NCI-H1930 (cell line): Measurements from ENCODE around the gene EPRS1.
A peak's percentile ranks its signal among the peaks of the same experiment; 100 is the strongest.
"Not testable (repeated sequence)": the region's sequence is repeated elsewhere in the genome, so short reads cannot be mapped to it uniquely, and the experiment has no call there.

ENCODE experiments used
- DNase-seq, 2 experiments: peaks; one replicate each; lab custom pipeline; 2025; lab: John Stamatoyannopoulos, UW

The EPRS1 gene

DNA sequence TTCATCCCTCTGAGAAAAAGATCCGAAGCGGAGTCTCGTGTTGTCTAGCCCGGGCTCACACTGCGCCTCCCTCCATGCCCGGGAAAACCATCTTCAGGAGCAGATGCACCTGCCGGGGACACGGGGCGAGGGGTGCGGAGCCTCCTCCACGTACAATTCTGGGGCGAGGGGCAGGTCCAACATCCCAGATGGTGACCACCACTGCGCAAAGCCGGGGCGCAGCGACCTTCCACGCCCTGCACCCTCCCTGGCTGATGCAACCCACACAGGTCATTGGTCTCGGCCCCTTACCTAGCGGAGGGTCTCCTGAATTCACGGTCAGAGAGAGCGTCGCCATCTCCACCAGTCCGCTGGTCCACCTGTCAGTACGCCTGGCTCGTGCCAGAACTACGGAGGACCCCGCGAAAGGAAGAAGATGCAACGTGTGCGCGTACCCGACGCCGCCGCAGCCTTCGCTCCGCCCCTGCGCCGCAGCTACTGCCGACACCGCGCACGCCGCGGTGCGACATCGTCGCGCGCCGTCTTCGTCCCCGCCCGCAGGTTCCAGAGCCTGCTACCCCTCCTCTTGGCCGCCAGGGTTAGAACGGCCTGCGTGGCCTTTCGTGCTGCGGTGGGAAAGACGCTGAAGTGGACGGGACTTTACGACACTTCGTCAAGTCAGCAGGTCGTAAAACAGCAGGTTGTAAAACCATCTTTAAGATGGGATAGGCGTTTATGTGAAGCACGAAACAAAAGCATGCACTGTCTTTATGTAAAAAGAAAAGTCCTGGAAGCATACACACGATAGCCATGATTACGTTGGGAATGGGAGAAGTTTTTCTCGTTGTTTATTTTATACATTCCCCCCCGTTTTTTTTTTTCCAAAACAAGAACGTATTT is at the start of gene EPRS1:
TSS of gene EPRS1 (minus strand) at position 454 of the 879 bp plus-strand sequence. CDS start at position 337, 117 bp downstream.
- DNase-seq, result peak; percentile 96

DNA sequence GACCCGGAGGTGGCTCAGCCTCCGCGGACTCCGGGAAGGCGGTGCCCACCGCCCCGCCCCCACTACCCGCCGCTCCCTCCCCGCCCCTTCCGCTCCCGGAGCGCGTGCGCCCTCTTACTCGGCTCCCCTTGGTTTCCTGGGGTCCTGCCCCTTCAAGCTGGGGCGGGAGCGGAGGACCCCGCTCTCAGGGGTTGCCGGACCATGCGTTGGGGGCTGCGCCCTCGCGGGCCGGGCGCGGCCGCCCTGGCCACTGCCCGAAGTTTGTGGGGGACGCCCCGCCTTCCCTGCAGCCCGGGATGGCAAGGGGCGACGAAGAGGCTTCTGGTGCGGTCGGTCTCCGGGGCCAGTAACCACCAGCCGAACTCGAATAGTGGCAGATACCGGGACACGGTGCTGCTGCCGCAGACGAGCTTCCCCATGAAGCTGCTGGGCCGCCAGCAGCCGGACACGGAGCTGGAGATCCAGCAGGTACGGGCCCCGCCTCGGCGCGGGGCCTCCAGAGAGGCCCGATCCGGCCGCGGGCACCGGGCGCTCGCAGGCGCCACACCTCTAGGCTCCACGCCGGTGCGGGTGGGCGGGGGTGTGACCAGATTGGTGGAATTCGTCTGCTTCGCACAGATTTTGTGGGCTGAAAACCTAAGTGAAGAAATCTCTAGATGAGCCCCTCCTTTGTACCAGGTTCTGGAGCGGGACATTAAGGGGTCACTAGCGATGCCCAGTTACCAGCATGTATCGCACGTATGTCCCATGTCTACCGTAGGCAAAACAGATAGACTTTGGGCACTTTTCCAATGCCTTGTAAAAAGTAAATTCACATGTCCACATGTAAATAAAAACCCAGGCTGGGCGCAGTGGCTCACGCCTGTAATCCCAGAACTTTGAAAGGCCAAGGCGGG is 48.0 kb upstream of the EPRS1 start, which contains the start of gene IARS2:
TSS of gene IARS2 (plus strand) at position 117 of the 896 bp plus-strand sequence. CDS start at position 202, 85 bp downstream.
- DNase-seq, result peak; percentile 70 to 87

DNA sequence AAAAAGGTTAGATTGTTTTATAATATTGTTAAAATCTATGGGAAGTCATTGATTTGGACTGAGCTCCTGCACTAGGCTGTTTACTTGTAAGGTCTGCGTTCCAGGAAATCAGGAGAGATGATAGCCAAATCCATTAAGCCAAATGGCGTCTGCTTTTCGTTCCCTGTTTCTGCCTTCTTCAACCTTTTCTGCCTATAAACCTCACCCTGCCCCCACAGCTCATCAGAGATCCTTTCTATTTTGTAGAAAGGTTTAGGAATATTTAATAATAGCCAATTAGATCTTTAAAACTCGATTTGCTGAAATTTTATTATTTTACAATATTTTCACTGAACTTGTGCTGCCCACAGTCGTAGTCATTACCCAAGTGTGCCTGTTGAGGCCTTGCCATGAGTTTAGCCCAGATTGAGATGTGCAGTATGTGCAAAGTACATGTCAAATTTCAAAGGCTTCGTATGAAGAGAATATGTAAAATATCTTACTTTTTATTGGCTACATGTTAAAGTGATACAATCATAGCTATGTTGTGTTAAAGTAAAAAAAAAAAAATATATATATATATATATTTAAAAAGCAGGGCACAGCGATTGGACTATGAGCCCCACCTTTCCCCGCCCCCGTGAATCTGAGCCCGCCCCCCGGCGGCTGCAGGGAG is 47.2 kb upstream of the EPRS1 start:
- no peak for DNase-seq

DNA sequence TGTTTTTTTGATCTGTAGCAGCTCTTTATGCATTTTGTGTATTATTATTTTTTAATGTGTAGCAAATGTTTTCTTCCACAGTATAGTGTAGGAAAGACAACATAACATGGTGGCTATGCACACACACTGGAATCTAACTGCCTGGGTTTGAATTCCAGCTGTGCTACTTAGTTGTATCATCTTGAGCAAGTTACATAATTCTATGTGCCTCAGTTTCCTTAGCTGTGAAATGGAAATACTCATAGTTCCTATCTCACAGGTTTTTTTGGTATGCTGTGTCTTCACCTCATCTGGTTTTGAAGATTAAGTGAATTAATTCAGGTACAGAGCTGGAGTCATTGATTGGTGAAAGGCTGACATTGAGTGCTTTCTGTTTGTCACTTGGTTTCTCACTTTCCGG is 46.4 kb upstream of the EPRS1 start:
- DNase-seq, result no peak

DNA sequence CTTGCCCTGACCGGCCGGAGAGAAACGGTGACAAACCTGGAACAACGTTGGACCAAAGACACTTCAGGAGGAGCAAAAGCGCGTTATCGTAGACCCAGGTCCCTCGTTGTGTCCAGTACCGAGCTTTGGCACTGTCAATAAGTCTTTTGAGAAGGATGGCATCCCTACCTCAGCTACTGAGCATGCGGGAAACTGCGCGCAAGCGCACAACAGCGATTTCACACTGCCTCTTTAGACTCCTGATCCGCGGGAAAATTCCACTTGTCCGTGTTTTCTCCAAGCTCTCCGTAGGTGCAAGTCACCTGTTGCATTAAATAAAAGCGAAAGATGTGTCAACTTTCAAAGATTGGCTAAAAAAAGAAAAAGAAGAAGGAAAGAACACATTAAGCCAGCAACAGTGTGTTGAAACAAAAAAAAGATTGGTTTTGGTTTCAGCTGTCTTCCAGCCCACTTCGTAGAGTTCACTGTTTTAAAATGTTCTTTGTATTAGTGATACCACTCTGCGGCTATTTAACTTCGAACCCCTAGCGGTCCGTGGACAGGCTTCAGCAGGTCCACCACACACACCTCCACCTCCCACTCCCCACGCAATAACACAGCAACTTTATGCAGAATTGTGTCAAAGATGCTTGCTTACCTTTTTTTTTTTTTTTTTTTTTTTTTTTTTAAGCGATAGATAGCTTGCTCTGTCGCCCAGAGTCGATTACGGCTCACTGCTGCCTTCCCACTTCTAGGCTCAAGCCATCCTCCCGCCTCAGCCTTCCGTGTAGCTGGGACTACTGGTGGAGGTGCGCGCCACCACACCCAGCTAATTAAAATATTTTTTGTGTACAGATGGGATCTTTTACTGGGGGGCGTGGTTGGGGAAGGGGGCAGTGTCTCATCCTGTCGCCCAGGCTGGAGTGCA is 43.6 kb upstream of the EPRS1 start, which contains the start of gene BPNT1:
TSS of gene BPNT1 (minus strand) at position 139 of the 907 bp plus-strand sequence. CDS start 9,942 bp downstream, outside the sequence.
- DNase-seq, result peak; percentile 94 to 95

DNA sequence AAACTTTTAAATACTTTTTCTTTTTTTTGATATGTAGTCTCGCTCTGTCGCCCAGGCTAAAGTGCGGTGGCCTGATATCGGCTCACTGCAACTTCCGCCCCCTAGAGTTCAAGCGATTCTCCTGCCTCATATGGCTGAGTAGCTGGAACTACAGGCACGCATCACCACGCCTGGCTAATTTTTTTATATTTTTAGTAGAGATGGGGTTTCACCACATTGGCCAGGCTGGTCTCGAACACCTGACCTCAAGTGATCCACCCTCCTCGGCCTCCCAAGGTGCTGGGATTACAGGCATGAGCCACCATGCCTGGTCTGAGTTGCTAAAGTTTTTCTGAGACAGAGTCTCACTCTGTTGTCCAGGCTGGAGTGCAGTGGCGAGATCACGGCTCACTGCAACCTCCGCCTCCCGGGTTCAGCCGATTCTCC is 40.0 kb upstream of the EPRS1 start:
- DNase-seq, result not testable (repeated sequence)

DNA sequence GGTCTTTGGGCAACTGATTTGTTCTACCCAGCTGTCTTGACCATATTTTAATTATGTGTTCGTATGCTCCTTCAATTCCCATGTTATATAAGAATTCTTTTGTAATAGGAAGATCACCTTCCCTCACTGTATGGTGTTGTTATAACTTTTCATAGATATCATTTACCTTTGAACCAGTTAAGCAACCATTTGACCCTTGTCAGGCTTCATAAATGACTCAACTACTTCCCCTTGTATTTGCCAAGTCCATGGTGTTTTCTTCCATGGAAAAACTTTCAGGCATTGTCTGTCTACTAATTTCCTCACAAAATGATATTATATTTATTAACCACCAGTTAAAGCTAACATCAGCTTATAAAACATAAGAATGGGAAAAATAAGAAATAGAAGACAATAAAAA is 38.2 kb upstream of the EPRS1 start:
- no peak for DNase-seq

DNA sequence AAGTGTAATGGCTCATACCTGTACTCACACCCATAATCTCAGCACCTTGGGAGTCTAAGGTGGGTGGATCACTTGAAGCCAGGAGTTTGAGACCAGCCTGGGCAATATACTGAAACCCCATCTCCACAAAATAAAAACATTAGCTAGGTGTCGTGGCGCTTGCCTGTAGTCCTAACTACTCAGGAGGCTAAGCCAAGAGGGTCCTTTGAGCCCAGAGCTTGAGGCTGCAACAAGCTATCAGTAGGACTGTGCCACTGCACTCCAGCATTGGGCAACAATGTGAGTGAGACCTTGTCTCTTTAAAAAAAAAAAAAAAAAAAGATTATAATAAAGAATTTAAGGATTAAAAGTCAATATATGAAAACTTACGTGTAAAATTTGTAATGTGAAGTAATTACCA is 31.6 kb upstream of the EPRS1 start:
- no peak for DNase-seq

DNA sequence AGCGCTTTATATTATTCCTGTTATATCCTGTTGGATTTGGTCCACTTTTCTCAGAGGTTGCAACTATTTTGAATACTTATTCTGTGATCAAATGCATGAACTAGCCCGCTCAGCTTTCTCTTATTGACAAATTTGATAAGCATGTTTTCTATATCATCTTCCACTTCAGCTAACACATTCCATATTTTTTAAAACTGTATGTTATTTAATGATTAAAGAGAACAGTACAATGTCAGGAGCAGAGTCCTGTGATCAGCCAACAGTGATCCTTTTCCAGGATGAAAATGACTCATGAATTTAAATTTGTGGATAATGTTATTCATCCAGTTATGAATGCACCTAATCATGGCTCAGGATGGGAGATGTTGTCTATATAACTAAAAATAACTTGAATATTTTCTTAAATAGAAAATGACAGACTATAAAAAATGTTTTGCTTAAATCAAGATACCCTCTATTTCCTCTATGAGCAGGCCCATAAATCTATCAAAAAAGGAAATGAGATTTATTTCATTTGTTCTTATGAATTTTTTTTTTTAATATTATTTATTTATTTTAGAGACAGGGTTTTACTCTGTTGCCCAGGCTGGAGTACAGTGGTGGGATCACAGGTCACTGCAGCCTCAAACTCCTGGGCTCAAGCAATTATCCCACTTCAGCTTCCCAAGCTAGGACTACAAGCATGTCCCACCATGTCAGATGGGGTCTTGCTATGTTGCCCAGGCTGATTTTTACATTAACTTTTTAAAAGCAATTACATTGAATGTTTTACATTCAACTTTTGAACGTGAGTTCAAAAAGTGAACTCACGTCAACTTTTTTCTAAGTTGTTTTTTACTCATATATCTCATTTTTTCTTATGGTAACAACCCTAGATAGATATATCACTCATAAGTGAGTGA is 30.8 kb upstream of the EPRS1 start:
- no peak for DNase-seq

DNA sequence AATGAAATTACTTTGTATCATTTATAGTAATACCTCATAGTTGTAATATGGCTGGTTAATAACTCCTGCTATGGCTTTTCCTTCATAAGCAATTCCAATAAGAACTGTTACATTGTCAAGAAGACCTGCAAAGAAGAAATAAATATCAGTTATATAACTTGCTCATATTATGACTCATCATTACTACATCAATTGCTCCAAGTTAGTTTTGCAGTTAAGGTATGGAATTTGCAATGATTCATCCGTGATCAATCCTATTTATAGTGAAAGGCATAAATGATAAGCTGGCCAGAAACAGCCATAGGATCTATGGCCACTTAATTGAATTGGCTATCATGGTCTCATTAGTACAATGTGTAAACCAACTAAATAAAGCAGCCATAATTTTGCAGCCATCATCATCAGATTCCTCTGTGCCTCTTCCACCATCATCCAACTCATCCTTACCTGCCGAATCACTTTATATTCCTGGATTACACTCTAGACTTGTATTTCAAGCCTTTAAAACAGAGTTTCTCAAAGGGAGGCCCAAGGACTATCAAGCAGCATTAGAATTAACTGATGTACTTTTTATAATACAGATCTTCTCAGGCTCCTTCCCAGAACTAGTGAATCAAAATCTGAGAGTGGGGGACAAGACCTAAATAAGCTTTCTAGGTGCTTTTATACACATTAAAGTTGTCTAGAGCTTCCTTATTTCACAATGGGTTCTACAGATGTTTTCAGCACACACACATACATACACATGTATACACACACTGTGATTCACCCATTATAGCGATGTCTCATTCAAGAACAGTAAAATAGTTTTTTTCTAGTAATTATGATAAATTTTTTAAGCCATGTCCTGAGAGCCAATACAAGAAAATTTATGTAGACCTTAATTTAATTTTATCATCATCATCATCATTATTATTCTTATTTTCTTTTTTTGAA is 21.2 kb upstream of the EPRS1 start:
- DNase-seq, result no peak

DNA sequence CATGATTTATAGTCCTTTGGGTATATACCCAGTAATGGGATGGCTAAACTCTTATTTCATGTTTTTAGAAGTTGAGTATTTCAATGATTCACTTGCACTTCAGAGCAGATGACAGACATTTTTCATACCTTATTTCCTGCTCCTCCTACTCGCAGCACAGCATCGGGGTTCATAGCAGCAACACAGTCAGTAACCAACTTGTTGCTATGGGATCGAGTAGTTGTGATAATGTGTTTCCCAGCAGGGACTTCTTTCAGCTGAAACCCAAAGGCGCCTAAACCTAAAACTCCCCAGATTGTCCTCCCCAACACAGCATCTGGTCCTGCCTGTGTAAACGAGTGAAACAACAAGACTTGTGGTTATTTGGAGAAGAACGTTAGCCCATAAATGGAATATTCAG is 16.3 kb upstream of the EPRS1 start:
- DNase-seq, result no peak

DNA sequence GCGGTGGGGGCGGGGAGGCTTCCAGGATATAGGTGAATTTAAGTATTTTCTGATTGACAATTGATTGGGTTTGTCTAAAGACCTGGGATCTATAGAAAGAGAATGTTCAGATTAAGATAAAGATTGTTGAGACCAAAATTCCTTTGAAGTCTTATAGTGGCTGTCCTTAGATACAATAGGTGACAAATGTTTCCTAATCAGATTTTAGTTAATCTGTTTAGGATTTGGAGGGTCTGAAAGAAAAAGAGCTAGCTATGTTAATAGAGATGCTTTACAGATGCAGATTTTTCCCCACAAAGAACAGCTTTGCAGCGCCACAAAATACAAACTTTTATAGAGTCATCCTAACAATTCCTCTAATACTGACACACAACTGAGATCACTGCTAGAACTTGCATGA is 14.6 kb upstream of the EPRS1 start:
- DNase-seq, result no peak

DNA sequence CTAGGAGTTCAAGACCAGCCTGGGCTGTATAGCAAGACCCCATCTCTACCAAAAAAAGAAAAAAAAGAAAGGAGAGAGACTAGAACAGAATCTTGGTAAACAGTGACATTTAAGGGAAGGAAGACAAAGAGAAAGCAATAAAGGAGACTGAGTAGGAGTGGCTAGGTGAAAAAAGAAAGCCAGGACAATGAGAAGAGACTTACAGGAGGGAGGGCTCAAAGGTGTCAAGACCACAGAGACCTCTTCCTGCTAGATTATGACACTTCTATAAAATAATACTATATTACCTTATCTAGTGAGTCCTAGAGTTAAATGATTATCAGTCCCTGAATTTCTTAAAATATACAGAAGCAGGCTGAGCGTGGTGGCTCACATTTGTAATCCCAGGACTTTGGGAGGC is 10.1 kb upstream of the EPRS1 start:
- no peak for DNase-seq

DNA sequence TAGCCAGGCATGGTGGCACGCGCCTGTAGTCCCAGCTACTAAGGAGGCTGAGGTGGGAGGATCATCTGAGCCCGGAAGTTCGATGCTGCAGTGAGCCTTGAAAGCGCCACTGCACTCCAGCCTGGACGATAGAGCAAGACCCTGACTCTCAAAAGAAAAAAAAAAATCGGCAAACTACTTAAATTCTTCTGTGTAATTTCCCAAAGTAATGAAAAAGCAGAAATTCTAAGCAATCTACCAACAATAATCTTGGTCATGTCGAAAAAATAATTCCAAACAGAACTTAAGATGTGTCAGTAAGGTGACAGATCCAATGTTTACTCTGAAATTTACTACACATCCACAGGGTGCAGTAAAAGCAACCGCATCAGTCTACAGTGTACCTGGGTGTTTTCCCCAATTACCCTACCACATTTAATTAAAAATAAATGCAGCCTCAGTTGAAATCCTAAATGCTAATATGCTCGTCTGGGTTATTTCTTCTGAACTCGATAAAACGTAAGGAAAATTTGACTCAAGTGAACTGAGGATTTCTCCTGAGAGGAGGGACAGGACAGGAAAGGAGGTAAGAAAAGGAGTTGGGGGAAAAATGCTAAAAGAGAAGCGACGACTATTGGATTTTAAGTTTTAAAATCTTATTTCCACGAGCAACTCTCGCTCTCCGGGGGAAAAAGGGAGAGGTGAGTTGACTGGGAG is 801 bp downstream of the EPRS1 start:
- DNase-seq, result peak in 1 of 2 experiments; percentile 15

DNA sequence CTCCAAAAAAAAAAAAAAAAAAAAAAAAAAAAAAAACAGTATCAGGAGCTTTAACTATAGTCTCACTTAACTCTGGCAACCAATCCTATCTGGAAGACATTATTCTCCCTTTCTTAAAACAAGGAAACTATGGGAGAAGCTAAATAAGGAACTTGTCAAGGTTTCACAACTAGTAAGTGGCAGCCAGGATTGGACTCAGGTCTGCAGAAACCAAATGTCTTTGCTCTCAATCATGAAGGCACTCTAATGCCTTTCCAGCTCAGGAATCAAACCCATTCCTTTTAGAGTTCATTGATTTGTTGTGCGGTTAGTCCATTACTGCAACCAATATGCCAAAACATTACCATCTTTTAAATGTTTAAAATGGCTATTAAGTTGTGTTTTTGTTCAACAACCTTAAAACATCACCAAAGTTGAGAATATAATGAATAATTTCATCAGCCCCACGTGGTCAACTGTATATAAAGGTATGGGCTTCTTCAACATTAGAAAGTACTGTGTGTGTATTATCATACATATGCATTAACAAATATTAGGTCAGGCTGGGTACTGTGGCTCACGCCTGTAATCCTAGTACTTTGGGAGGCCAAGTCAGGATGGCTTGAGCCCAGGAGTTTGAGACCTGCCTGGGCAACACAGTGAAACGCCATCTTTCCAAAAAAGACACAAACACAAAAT is 1.5 kb downstream of the EPRS1 start:
- no peak for DNase-seq

DNA sequence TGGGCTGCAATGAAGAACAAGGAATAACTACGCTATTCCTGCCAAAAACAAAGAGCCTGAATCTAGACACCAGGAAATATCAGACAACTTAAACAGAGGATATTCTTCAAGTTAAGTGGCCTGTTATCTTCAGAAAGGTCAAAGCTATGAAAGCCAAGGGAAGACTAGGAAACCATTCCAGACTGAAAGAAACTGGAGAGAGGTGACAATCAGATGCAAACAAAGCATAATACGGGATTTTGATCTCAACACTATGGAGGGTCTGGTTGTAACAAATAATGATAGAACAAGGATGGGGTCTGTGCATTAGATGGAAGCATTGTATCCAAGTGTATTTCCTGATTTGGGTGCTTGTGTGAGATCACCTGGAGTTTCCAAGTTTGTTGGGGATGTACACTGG is 2.7 kb downstream of the EPRS1 start:
- no peak for DNase-seq

DNA sequence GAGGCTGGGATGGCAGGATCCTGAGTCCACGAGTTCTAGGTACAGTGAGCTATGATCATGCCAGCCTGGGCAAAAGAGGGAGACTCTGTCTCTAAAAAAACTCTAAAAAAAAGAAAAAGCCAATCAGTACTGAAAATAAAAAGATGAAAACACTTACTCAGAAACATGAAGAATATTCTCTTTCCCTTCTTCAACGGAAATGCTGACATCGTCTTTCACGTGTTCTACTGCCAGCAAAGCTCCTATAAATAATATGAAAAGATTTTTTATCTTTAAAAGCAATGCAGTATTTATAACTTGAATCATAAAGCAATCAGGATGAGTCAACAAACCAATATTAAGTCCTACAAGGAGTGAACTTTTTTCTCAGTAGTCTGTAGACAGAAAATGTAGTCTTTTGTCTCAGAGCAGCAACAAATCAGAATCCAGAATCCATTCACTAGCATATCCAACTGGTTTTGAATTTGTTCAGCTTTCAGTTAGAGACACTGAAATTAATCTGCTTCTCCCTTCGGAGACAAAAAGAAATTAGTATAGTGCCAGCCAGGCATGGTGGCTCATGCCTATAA is 6.2 kb downstream of the EPRS1 start:
- DNase-seq, result no peak
